GM21737 (cell line): ENCODE results near the gene CCDC121.

ENCODE experiments used
- ATAC-seq: cut with Tn5 transposase; IDR thresholded peaks from one replicate; pipeline ENCODE4 v1.9.1; 2021; ENCODE audit warnings: mild to moderate bottlenecking, moderate library complexity; ENCODE audit not compliant: unreplicated experiment

Gene CCDC121

GRCh38 chr2:27583390-27583915, 45.4 kb downstream of the CCDC121 start:
- no peak for ATAC-seq

GRCh38 chr2:27582695-27583389, 46.0 kb downstream of the CCDC121 start, which contains the start of gene ZNF512:
ZNF512 (plus strand) TSS chr2:27583042; CDS start chr2:27583113, 71 bp downstream.
- ATAC-seq: peak; percentile 94

GRCh38 chr2:27582129-27582694, 46.6 kb downstream of the CCDC121 start:
- ATAC-seq: peak; percentile 5

GRCh38 chr2:27581417-27582128, 47.2 kb downstream of the CCDC121 start:
- ATAC-seq: no peak
